Measurements from ENCODE around the gene TP73.

The TP73 gene

GRCh38 chr1:3777078-3777547 lies 124.8 kb downstream of the TP73 start:
- DNase-seq (ENCODE audit: low read depth, low spot score), result no peak
- TF ChIP-seq ZNF274 (IDR thresholded peaks at IDR 0.05; ENCODE audit: low read depth, low read length) (no peak), YY1 (IDR thresholded peaks at IDR 0.05; ENCODE audit: insufficient read depth, insufficient read length) (no peak), SUZ12 (IDR thresholded peaks at IDR 0.05; ENCODE audit: extremely low read depth, insufficient read depth, insufficient read length) (no peak)
- Histone ChIP-seq H3K9ac (ENCODE audit: insufficient read length, low read depth) (no peak overlapping the region), H3K9me3 (ENCODE audit: insufficient read depth, low read length) (no peaks in the 10 kb centered on the region), H3K27me3 (ENCODE audit: insufficient read depth, insufficient read length) (no peaks in the 10 kb centered on the region), H3K4me1 (ENCODE audit: insufficient read depth, insufficient read length) (peaks cover 12% of the 10 kb centered on the region), H3K36me3 (ENCODE audit: insufficient read depth, insufficient read length, low read length) (peaks cover 47% of the 10 kb centered on the region), H3K4me3 (ENCODE audit: insufficient read length, low read depth) (no peak overlapping the region)

- H3K36me3 ChIP-seq (ENCODE audit: insufficient read depth, insufficient read length, low read length), result peaks cover 55% of the 10 kb centered on the region
- H3K4me3 ChIP-seq (ENCODE audit: insufficient read length, low read depth), result no peak overlapping the region
- DNase-seq (ENCODE audit: low read depth, low spot score), result no peak
- no peaks in the 10 kb centered on the region for H3K9me3 ChIP-seq (ENCODE audit: insufficient read depth, low read length)
- no peaks in the 10 kb centered on the region for H3K27me3 ChIP-seq (ENCODE audit: insufficient read depth, insufficient read length)
- no peak overlapping the region for H3K9ac ChIP-seq (ENCODE audit: insufficient read length, low read depth)
- TF ChIP-seq YY1 (IDR thresholded peaks at IDR 0.05; ENCODE audit: insufficient read depth, insufficient read length) (no peak), ZNF274 (IDR thresholded peaks at IDR 0.05; ENCODE audit: low read depth, low read length) (no peak), SUZ12 (IDR thresholded peaks at IDR 0.05; ENCODE audit: extremely low read depth, insufficient read depth, insufficient read length) (no peak)
- peaks cover 12% of the 10 kb centered on the region for H3K4me1 ChIP-seq (ENCODE audit: insufficient read depth, insufficient read length)
These were observed 125.6 kb downstream of the TP73 start for GRCh38 chr1:3777647-3778589.

- Histone ChIP-seq H3K27me3 (ENCODE audit: insufficient read depth, insufficient read length) (no peaks in the 10 kb centered on the region), H3K9ac (ENCODE audit: insufficient read length, low read depth) (no peak overlapping the region), H3K4me3 (ENCODE audit: insufficient read length, low read depth) (no peak overlapping the region), H3K36me3 (ENCODE audit: insufficient read depth, insufficient read length, low read length) (peaks cover 63% of the 10 kb centered on the region), H3K4me1 (ENCODE audit: insufficient read depth, insufficient read length) (peaks cover 12% of the 10 kb centered on the region), H3K9me3 (ENCODE audit: insufficient read depth, low read length) (no peaks in the 10 kb centered on the region)
- TF ChIP-seq YY1 (IDR thresholded peaks at IDR 0.05; ENCODE audit: insufficient read depth, insufficient read length) (no peak), ZNF274 (IDR thresholded peaks at IDR 0.05; ENCODE audit: low read depth, low read length) (no peak), SUZ12 (IDR thresholded peaks at IDR 0.05; ENCODE audit: extremely low read depth, insufficient read depth, insufficient read length) (no peak)
- DNase-seq (ENCODE audit: low read depth, low spot score), result no peak
These were observed 126.4 kb downstream of the TP73 start for GRCh38 chr1:3778590-3779264.

GRCh38 chr1:3779265-3779911 lies 127.1 kb downstream of the TP73 start:
- Histone ChIP-seq H3K4me3 (ENCODE audit: insufficient read length, low read depth) (no peak overlapping the region), H3K9me3 (ENCODE audit: insufficient read depth, low read length) (no peaks in the 10 kb centered on the region), H3K4me1 (ENCODE audit: insufficient read depth, insufficient read length) (peaks cover 7% of the 10 kb centered on the region), H3K27me3 (ENCODE audit: insufficient read depth, insufficient read length) (no peaks in the 10 kb centered on the region), H3K9ac (ENCODE audit: insufficient read length, low read depth) (no peak overlapping the region), H3K36me3 (ENCODE audit: insufficient read depth, insufficient read length, low read length) (peaks cover 70% of the 10 kb centered on the region)
- TF ChIP-seq SUZ12 (IDR thresholded peaks at IDR 0.05; ENCODE audit: extremely low read depth, insufficient read depth, insufficient read length), result no peak
- TF ChIP-seq ZNF274 (IDR thresholded peaks at IDR 0.05; ENCODE audit: low read depth, low read length), result no peak
- TF ChIP-seq YY1 (IDR thresholded peaks at IDR 0.05; ENCODE audit: insufficient read depth, insufficient read length), result no peak
- DNase-seq (ENCODE audit: low read depth, low spot score), result no peak

- DNase-seq (ENCODE audit: low read depth, low spot score), result no peak
- H3K4me3 ChIP-seq (ENCODE audit: insufficient read length, low read depth), result no peak overlapping the region
- H3K27me3 ChIP-seq (ENCODE audit: insufficient read depth, insufficient read length), result no peaks in the 10 kb centered on the region
- no peak for TF ChIP-seq YY1 (IDR thresholded peaks at IDR 0.05; ENCODE audit: insufficient read depth, insufficient read length)
- TF ChIP-seq ZNF274 (IDR thresholded peaks at IDR 0.05; ENCODE audit: low read depth, low read length), result no peak
- TF ChIP-seq SUZ12 (IDR thresholded peaks at IDR 0.05; ENCODE audit: extremely low read depth, insufficient read depth, insufficient read length), result no peak
- peaks cover 5% of the 10 kb centered on the region for H3K4me1 ChIP-seq (ENCODE audit: insufficient read depth, insufficient read length)
- no peaks in the 10 kb centered on the region for H3K9me3 ChIP-seq (ENCODE audit: insufficient read depth, low read length)
- H3K36me3 ChIP-seq (ENCODE audit: insufficient read depth, insufficient read length, low read length), result peaks cover 76% of the 10 kb centered on the region
- no peak overlapping the region for H3K9ac ChIP-seq (ENCODE audit: insufficient read length, low read depth)
These were observed 127.6 kb downstream of the TP73 start for GRCh38 chr1:3779912-3780416.

- Histone ChIP-seq H3K27me3 (ENCODE audit: insufficient read depth, insufficient read length) (no peaks in the 10 kb centered on the region), H3K4me3 (ENCODE audit: insufficient read length, low read depth) (no peak overlapping the region), H3K9me3 (ENCODE audit: insufficient read depth, low read length) (no peaks in the 10 kb centered on the region), H3K9ac (ENCODE audit: insufficient read length, low read depth) (no peak overlapping the region), H3K36me3 (ENCODE audit: insufficient read depth, insufficient read length, low read length) (peaks cover 80% of the 10 kb centered on the region), H3K4me1 (ENCODE audit: insufficient read depth, insufficient read length) (peaks cover 4% of the 10 kb centered on the region)
- TF ChIP-seq YY1 (IDR thresholded peaks at IDR 0.05; ENCODE audit: insufficient read depth, insufficient read length) (no peak), SUZ12 (IDR thresholded peaks at IDR 0.05; ENCODE audit: extremely low read depth, insufficient read depth, insufficient read length) (no peak), ZNF274 (IDR thresholded peaks at IDR 0.05; ENCODE audit: low read depth, low read length) (no peak)
- no peak for DNase-seq (ENCODE audit: low read depth, low spot score)
These were observed 128.6 kb downstream of the TP73 start for GRCh38 chr1:3780901-3781300.
